Activated CD4-positive, alpha-beta T cell treated with anti-CD3 and anti-CD28 coated beads, Interleukin-2, amount 50 U/mL, for 16 hours (primary cell): ENCODE data around the gene CCDC185.
"Not testable (repeated sequence)": the region's sequence is repeated elsewhere in the genome, so short reads cannot be mapped to it uniquely, and the experiment has no call there.

Experiments
- DNase-seq: peaks from one replicate; pipeline ENCODE4 v3.0.0-alpha.2; 2020

Gene CCDC185

DNA sequence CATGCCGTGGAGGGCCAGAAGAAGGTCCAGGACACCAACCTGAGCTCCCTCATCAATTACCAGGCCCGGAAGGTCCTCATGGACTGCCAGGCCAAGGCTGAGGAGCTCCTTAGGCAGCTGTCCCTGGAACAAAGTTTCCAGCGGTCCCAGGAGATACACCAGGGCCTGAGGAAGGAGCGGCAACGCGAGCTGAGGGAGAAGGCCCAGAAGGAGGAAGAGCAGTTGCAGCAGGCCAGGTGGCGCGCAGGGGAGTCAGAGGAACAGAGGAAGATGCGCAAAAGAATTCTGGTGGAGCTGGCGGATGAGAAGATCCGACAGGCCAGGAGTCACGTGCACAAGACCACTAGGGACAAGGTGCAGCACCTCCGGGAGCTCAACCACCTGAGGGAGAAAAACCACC is 1.5 kb downstream of the CCDC185 start:
- no peak for DNase-seq

- not testable (repeated sequence) for DNase-seq
These were observed 6.2 kb downstream of the CCDC185 start for GRCh38 chr1:223399393-223399792.

DNA sequence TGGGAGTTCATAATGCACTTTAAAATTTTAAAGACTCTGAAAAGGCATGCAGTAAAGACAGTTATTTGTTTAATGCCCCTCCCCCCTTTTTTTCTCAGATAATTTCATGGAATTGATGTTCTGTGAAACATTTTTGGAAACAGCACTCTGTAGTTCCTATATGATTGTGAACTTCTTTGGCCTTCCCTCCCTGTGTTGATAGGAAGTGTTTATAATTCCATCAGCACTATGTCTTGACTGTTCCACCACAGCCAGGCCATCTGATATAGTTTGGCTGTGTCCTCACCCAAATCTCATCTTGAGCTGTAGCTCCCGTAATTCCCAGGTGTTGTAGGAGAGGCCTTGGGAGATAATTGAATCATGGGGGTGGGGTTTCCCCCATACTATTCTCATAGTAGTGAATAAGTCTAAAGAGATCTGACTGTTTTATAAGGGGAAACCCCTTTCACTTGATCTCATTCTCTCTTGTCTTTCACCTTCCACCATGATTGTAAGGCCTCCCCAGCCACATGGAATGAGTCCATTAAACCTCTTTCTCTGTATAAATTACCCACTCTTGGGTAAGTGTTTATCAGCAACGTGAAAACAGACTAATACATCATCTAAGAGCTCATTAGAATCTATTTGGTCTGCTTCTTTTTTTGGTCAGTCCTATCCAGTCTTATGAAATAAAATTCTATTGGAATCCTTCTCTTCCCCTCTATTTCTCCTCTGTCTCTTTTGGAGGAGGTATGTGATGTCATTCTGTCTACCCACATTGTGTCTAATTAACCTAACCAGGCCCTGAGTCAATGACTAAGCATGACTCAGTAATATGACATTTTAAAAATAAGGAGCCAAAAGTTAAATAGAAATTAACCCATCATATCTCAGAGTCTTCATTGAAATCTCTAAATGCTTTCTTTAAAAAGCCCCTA is 8.9 kb downstream of the CCDC185 start:
- no peak for DNase-seq

GRCh38 chr1:223402790-223403142 is 9.6 kb downstream of the CCDC185 start:
- no peak for DNase-seq

GRCh38 chr1:223403184-223403815 is 10.1 kb downstream of the CCDC185 start:
- no peak for DNase-seq

DNA sequence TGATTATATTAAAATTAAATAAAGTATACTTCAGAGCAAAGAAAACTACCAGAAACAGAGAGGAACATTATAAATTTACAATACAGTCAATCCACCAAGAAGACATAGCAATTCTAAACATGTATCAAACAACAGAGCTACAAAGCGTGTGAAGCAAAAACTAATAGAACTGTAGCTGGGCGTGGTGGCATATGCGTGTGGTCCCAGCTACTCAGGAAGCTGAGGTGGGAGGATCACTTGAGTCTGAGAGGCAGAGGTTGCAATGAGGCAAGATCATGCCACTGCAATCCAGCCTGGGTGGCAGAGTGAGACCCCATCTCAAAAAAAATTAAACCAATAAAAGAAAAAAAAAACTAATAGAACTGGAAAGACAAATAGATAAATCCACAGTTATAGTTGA is 12.3 kb downstream of the CCDC185 start:
- DNase-seq: no peak

- no peak for DNase-seq
These were observed 16.8 kb downstream of the CCDC185 start for GRCh38 chr1:223410036-223410435.

- no peak for DNase-seq
These were observed 18.1 kb downstream of the CCDC185 start for GRCh38 chr1:223411309-223411708.

- DNase-seq: no peak
These were observed 18.5 kb downstream of the CCDC185 start for GRCh38 chr1:223411710-223412109.

- DNase-seq: no peak
These were observed 20.0 kb downstream of the CCDC185 start for GRCh38 chr1:223413216-223413615.

DNA sequence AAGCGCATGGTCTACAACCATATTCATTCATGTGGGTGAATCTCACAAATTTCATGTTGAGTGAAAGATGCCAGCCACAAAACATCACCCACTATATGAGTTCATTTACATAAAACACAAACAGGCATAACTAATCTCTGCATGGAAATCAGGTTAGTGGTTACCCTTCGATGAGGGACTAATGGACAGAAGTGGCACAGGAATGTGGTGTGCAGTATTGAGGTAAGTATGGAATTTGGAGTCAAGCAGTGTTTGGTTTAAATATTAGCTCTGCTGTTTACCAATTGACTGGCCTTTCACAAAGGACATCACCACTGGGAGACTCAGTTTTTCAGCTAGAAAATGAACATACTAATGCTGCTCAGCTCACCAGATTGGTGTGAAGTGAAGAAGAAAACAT is 24.2 kb downstream of the CCDC185 start:
- no peak for DNase-seq

- no peak for DNase-seq
These were observed 24.9 kb downstream of the CCDC185 start for GRCh38 chr1:223417903-223418663.

DNA sequence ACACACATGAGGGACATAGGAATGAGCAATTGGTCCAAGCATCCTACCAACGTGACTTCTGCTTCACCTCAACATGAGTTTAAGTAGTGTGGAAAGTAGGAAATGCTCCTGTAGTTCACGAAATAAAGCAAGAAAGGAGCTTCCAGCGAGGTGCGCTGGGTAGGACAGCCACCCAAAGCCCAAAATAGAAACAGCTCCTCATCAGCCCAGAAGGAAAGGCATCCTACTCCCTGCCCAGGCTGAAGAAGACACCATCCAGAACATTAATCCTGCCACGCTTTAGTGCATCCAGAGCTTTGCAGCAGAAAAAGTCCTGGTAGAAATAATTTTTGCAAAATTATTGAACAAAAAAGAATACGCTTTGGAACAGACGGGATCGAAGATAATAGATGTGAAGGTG is 25.9 kb downstream of the CCDC185 start:
- DNase-seq: no peak

DNA sequence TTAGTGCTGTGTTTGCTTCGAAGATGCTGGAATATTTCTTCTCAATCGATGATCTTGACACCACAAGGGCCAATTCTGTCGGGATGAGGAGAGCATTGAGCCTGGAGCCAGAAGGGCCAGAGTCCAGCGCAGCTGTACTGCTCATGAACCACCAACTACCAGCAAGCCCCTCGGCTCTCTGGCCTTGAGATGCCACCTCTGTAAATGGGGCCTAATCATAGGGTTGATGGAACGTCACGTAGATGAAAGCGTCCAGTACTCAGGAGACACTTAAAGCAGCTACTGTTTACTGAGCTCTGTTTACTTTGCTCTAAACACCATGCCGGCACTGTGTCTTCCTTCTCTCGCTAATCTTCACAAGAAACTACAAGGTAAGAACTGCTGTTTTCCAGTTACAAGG is 26.3 kb downstream of the CCDC185 start:
- no peak for DNase-seq

DNA sequence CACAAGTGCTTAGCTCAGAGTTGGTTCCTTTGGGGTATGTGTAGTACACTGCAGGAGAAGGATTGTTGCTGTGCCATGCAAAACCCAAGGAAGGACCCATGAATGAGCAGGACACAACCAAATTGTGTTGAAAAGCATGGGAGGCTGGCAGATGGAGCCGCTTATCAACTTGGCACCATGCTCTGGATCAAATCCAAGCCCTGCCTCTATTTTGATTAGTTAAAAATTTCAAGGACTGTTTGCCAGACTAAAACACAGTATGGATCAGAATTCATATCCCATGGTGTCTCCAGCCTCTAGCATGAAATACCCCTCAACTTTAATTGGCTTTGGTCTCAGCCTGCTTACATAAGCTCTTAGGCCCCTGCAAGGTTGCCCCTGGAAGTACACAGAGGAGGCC is 27.8 kb downstream of the CCDC185 start:
- DNase-seq: no peak

GRCh38 chr1:223421676-223422075 is 28.5 kb downstream of the CCDC185 start:
- no peak for DNase-seq

GRCh38 chr1:223422911-223423310 is 29.7 kb downstream of the CCDC185 start:
- DNase-seq: no peak

- no peak for DNase-seq
These were observed 30.5 kb downstream of the CCDC185 start for GRCh38 chr1:223423641-223424233.

- no peak for DNase-seq
These were observed 32.3 kb downstream of the CCDC185 start for GRCh38 chr1:223425550-223425949.

GRCh38 chr1:223426936-223427335 is 33.7 kb downstream of the CCDC185 start:
- no peak for DNase-seq

DNA sequence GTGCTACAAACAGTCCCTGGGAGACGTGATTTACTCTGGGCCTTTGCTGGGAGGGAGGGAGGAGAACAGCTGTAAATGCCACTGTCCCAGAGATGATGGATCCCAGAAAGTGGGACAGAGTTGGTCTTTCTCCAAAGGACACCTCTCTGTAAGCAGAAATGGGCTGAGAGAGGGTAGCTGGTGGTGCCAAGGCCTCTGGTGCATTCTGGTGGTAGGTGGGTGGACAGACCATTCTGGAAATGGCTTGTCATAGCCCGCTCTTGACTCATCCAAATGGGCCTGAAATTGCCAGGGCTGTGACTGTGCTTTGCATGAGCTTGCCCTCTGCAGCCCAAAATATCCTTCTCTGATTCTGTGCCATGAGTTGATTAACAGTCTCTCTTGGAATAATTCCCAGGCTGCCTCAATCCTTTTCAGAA is 36.1 kb downstream of the CCDC185 start:
- DNase-seq: no peak

- no peak for DNase-seq
These were observed 36.6 kb downstream of the CCDC185 start for GRCh38 chr1:223429821-223430220.

GRCh38 chr1:223430236-223430635 is 37.0 kb downstream of the CCDC185 start:
- no peak for DNase-seq
